Measurements from ENCODE around the gene CCDC171.
A peak's percentile ranks its signal among the peaks of the same experiment; 100 is the strongest.

CCDC171 gene

GRCh38 chr9:15552636-15553527 lies at the start of gene CCDC171:
TSS of gene CCDC171 (plus strand) at chr9:15553043. CDS start at chr9:15564089, 11,046 bp downstream.
- DNase-seq (ENCODE audit: low read depth) = peak; percentile 81
- H3K4me3 ChIP-seq (ENCODE audit: low read length) = peak within 1 kb of the TSS; percentile 92
- TF ChIP-seq CTCF (conservative IDR thresholded peaks at IDR 0.05; ENCODE audit: low read depth, low read length) = no peak

GRCh38 chr9:15505921-15506320 lies 46.9 kb upstream of the CCDC171 start:
- no peak for DNase-seq (ENCODE audit: low read depth)
- no peak overlapping the region for H3K4me3 ChIP-seq (ENCODE audit: low read length)
- no peak for TF ChIP-seq CTCF (conservative IDR thresholded peaks at IDR 0.05; ENCODE audit: low read depth, low read length)

GRCh38 chr9:15509931-15510788 lies 42.7 kb upstream of the CCDC171 start:
- no peak for TF ChIP-seq CTCF (conservative IDR thresholded peaks at IDR 0.05; ENCODE audit: low read depth, low read length)
- peak overlapping the region; percentile 89 for H3K4me3 ChIP-seq (ENCODE audit: low read length)
- DNase-seq (ENCODE audit: low read depth) = no peak

GRCh38 chr9:15510789-15511575 lies 41.9 kb upstream of the CCDC171 start, which contains the start of gene PSIP1:
TSS of gene PSIP1 (minus strand) at chr9:15510970. CDS start at chr9:15510188, 782 bp downstream.
- DNase-seq (ENCODE audit: low read depth) = peak; percentile 35
- H3K4me3 ChIP-seq (ENCODE audit: low read length) = peak within 1 kb of the TSS; percentile 89
- TF ChIP-seq CTCF (conservative IDR thresholded peaks at IDR 0.05; ENCODE audit: low read depth, low read length) = no peak

GRCh38 chr9:15512204-15512603 lies 40.6 kb upstream of the CCDC171 start:
- no peak for DNase-seq (ENCODE audit: low read depth)
- no peak overlapping the region for H3K4me3 ChIP-seq (ENCODE audit: low read length)
- TF ChIP-seq CTCF (conservative IDR thresholded peaks at IDR 0.05; ENCODE audit: low read depth, low read length) = no peak

- DNase-seq (ENCODE audit: low read depth) = no peak
- TF ChIP-seq CTCF (conservative IDR thresholded peaks at IDR 0.05; ENCODE audit: low read depth, low read length) = no peak
- no peak overlapping the region for H3K4me3 ChIP-seq (ENCODE audit: low read length)
Measured at GRCh38 chr9:15512889-15513288, 40.0 kb upstream of the CCDC171 start.
